GM12801 (cell line): ENCODE measurements around the gene HSDL1.

ENCODE experiments used
- CTCF ChIP-seq: IDR thresholded peaks from one replicate; pipeline ENCODE4 v1.5.1; 2011; ENCODE audit warnings: control low read depth; ENCODE audit not compliant: insufficient read length; ENCODE audit errors: extremely low read depth

HSDL1 gene

GRCh38 chr16:84107921-84108320 is 37.1 kb downstream of the HSDL1 start:
- no peak for TF ChIP-seq CTCF

GRCh38 chr16:84105948-84106740 is 38.8 kb downstream of the HSDL1 start:
- no peak for TF ChIP-seq CTCF

- TF ChIP-seq CTCF: no peak
These were observed 39.6 kb downstream of the HSDL1 start for GRCh38 chr16:84105301-84105815.

GRCh38 chr16:84104231-84104630 is 40.7 kb downstream of the HSDL1 start:
- no peak for TF ChIP-seq CTCF

GRCh38 chr16:84103678-84104077 is 41.3 kb downstream of the HSDL1 start:
- TF ChIP-seq CTCF: no peak

GRCh38 chr16:84098939-84099338 is 46.0 kb downstream of the HSDL1 start:
- no peak for TF ChIP-seq CTCF

- TF ChIP-seq CTCF: no peak
These were observed 48.5 kb downstream of the HSDL1 start for GRCh38 chr16:84096447-84097005.
